NCI-H524 (cell line): ENCODE results near the gene BHLHA9.

Experiments used
- DNase-seq, 2 experiments: peaks; one replicate each; lab custom pipeline; 2025; lab: John Stamatoyannopoulos, UW

The BHLHA9 gene

GRCh38 chr17:1255041-1255440 is 15.2 kb upstream of the BHLHA9 start:
- peak in 1 of 2 experiments; percentile 29 for DNase-seq

DNA sequence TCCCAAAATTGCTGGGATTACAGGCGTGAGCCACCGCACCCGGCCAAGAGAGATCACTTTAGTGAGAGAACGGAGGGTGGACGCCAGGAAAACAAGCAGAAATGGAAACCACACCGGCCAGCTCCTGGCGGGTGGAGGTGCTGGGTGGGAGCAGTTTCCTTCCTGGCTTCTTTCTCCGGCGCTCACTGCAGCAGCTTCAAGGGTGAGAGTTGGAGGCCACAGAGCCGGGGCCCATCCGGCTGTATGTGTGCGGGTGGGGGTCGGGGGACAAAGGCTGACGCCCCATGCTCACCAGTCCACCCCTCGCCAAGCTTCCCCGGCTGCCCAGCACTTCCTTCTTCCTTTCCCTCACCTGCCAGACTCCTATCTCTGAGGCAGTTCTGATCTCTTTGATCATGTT is 13.5 kb upstream of the BHLHA9 start:
- no peak for DNase-seq

DNA sequence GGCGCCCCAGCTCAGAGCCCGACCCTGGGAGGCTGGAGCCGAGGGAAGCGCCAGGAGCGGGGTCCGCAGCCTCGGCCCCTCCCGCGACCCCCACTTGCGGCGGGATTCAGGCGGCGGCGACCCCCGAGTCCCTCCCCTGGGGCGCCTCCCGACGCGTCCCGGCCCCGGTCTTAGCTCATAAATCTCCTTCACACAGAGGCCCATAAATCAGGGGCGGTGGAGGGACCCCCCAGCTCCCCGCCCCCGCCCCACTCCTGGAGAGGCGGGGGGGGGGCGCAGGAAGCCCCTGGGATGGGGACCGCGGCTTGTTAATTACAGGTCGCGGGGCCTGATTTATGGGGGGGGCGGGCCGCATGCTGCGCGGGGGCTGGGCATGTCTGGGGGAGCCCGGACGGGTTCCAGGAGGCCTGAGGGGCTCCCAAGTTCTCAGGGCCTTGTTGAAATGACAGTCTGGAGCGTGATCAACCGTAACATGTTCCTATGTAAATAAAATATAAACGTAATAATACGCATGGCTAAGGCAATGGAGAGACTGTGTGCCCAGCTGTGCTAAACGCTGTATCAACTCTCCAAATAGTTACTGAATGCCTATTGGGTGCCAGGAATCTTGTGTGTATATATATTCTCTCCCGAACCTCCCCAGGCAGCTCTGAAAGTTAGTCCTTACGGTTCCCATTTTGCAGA is 10.0 kb upstream of the BHLHA9 start:
- no peak for DNase-seq

DNA sequence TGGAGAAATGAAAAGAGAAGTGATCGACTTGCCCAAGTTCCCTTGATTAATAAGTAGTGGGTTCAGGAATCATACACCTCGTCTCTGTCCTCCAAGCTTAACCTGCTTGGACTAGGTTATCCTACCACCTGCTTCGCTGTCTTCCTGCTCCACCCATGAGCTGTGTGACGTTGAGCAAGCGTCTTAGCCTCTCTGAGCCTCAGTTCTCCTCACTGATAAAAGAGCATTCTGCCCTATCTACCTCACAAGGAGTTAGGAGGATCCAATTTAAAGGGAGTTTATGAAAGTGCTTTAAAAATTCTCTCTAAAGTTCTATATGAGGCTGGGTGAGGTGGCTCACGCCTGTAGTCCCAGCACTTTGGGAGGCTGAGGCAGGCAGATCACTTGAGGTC is 9.5 kb upstream of the BHLHA9 start:
- no peak for DNase-seq

DNA sequence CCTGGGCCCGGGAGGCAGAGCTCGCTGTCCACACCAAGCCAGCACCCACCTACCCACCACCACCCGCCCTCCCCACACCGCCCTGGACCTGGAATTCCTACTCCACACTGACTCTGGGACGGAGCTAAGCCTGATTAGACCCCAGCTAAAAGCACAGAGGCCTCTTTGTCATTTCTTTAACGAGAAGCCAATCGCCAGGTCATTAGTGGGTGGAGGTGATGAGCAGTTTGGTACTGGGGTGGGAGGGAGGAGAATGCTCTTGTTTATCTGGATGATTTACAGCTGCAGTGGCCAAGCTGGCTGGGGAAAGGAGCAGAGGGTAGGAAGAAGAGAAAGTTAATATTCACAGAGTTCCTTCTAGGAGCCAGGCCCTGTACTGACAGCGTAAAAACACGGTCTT is 6.0 kb upstream of the BHLHA9 start:
- no peak for DNase-seq

- DNase-seq: no peak
Observed at GRCh38 chr17:1267471-1267943, 2.7 kb upstream of the BHLHA9 start.

DNA sequence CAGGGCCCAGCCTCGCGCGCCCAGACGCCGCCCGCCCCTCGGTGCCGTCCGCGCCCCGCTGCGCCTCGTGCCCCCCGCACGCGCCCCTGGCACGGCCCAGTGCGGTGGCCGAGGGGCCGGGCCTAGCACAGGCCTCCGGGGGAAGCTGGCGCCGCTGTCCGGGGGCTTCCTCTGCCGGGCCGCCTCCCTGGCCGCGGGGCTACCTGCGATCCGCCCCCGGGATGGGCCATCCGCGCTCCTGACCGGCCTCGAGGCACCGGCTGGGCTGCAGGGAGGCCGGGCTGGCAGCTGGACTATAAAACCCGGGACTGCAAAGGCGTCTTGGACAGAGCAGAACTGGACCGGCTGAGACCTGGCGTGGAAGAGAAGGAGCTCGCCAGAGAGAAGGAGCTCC is 783 bp downstream of the BHLHA9 start:
- no peak for DNase-seq

- no peak for DNase-seq
Observed at GRCh38 chr17:1271441-1271840, 1.2 kb downstream of the BHLHA9 start.

GRCh38 chr17:1272701-1273100 is 2.5 kb downstream of the BHLHA9 start:
- peak in 1 of 2 experiments; percentile 16 for DNase-seq

DNA sequence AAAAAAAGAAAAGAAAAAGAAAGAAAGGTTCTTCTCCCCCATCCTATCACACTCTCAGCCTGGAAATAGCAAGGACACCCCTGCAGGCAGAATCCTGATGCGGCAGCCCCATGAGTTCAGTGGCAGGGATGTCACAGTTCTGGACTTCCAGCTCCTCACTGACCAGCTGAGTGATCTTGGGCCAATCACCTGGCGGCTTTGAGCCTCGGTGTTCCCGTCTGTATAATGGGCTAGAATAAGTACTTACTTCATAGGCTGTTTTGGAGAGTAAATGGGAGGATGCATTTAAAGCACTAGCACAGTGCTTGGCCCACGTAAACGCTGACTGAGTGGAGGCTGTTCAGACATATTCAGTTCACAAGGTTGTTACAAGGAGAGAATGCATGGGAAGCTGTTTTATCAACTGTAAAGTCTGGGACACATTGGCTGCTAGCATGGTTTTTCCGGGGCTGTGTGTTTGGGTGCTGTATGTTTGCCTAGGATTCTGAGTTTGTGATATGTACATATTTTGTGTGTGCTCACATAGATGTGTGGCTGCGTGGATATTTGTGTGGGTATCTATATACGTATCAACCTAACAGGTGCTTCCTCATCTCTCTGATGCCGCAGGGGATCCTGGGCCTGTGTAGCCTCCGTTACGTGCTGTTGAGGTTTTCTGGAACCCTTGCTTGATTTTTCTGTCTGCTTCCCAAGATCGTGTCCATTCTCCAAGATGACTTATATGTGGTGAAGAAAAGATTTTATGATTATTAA is 3.4 kb downstream of the BHLHA9 start:
- no peak for DNase-seq

DNA sequence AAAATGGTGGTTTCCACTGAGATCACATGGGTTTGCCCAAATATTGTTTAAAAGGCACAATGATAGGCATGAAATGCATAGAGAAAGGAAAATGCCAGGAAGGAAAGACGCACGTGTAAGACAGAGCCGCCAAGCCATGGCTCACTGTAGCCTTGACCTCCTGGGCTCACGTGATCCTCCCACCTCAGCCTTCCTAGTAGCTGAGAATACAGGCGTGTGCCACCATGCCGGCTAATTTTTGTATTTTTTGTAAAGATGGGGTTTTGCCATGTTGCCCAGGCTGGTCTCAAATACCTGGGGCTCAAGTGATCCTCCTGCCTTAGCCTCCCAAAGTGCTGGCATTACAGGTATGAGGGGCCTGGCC is 4.0 kb downstream of the BHLHA9 start:
- no peak for DNase-seq

DNA sequence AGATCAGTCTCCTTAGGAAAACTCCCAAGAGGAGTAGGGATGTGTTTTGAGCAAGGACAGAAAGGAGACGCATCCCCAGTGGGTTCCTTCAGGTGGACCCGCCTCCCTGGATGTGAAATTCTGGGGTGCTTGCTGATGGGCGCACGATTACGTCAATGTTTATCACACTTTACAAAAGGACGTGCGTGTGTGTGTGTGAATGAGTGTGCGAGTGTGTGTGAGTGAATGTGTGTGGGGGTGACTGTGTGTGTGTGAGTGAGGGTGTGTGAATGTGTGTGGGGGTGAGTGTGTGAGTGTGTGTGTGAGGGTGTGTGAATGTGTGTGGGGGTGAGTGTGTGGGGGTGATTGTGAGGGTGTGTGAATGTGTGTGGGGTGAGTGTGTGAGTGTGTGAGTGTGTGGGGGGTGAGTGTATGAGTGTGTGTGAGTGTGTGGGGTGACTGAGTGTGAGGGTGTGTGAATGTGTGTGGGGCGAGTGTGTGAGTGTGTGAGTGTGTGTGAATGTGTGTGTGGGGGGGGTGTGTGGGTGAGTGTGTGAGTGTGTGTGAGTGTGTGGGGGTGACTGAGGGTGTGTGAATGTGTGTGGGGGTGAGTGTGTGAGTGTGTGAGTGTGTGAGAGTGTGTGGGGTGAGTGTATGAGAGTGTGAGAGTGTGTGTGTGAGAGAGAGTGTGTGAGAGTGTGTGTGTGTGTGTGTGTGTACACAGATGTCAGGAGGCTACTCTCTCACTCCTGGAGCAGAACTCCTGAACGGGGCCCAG is 5.1 kb downstream of the BHLHA9 start:
- DNase-seq: no peak

- DNase-seq: peak in 1 of 2 experiments; percentile 61
Observed at GRCh38 chr17:1275962-1276736, 5.9 kb downstream of the BHLHA9 start.

GRCh38 chr17:1280652-1281051 is 10.4 kb downstream of the BHLHA9 start:
- no peak for DNase-seq

DNA sequence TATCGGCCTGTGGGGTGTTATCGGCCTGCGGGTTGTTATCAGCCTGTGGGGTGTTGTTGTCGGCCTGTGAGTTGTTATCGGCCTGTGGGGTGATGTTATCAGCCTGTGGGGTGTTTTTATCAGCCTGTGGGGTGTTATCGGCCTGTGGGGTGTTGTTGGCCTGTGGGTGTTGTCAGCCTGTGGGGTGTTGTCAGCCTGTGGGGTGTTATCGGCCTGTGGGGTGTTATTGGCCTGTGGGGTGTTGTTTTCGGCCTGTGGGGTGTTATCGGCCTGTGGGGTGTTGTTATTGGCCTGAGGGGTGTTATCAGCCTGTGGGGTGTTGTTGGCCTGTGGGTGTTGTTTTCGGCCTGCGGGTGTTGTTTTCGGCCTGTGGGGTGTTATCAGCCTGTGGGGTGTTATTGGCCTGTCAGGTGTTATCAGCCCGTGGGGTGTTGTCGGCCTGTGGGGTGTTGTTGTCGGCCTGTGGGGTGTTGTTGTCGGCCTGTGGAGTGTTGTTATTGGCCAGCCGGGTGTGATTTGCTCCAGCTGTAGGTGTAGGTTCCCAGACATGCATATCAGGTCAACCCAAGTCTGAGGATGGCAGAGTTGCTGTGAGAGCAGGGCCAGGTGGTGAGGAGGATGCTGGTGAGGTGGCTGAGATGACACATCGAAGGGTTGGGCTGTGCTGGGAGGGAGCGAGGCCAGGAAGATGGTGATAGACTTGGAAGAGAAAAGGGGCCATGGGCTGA is 16.3 kb downstream of the BHLHA9 start:
- no peak for DNase-seq

- DNase-seq: no peak
Observed at GRCh38 chr17:1289695-1290094, 19.5 kb downstream of the BHLHA9 start.

DNA sequence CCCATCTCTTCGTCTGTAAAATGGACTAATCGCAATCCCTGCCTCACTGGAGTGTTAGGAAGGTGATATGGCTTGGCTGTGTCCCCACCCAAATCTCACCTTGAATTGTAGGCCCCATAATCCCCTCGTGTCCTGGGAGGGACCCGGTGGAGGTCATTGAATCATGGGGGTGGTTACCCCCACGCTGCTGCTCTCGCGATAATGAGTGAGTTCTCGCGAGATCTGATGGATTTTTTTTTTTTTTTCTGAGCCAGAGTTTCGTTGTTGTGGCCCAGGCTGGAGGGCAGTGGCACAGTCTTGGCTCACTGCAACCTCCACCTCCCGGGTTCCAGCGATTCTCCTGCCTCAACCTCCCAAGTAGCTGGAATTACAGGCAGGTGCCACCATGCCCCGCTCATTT is 20.4 kb downstream of the BHLHA9 start:
- no peak for DNase-seq

DNA sequence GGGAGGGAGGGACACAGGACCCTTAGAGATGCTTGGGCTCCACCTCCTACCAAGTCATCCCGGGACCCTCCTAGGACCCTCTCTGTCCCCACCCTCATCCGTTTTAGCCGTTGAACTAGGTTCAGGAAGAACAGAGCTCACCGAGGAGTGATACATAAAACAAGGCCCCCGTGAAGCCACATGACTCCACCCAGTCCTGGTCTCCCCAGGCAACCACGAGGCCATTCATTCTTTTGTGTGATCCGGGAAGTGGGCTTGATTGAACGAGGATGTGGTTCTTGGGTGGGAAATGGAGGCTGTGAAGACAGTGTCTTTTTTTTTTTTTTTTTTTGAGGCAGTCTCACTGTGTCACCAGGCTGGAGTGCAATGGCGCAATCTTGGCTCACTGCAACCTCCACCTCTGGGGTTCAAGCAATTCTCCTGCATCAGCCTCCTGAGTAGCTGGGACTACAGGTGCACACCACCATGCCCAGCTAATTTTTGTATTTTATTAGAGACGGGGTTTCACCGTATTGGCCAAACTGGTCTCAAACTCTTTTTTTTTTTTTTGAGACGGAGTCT is 24.0 kb downstream of the BHLHA9 start:
- DNase-seq: no peak

- DNase-seq: no peak
Observed at GRCh38 chr17:1298606-1299005, 28.4 kb downstream of the BHLHA9 start.

DNA sequence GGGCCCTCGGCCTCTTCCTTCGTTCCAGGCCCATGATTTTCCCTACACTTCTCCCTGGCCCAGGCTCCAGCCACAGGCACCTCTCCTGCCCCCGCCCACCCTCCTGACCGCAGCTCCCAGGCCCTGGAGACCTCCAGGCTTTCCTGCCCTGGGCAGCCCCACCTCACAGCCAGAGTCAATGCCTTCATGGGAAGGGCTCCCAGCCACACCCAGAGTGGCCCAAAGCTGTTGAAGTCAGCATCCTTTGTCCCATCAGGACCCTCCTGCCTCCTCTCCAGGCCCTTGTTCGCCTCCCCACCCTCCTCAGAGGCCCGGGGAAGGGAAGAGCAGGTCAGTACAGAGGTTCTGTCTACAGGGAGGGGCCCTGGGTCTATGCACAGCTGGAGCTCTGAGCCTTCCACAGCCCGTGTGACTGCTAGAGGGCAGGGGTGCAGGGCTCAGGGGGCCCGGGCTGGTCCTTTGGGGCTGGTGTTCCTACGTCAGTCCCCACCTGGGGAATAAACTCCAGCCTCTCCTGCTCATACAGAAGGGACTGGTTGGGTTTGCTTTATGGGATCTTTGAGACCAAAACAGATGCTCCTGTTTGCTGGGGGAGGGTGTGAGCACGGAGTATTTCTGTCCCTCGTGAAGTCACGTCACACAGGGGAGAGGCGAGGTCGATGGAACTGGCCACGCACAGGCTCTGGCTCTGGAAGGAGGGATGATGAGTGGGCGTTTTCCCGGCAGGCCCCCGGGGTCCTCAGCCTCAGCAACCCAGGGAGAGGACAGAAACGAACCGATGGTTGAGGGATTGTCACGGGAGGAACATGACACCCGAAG is 29.5 kb downstream of the BHLHA9 start:
- no peak for DNase-seq
